Right atrium auricular region (tissue), 2 donors: ENCODE data around the gene TTC16. TPM values are rescaled to one million over a fixed set of nuclear protein-coding genes. Genes with fewer than 3 reads are reported as not detected.
A peak's percentile ranks its signal among the peaks of the same experiment; 100 is the strongest.

Experiments
- DNase-seq: peaks from one replicate; pipeline ENCODE4 v3.0.0-alpha.2; 2019; ENCODE audit warnings: low spot score
- H3K27ac ChIP-seq, 2 donors: fragments of 200-600 bp; sonication (generic); 1 replicate in 1 of 2; 2 replicates in 1 of 2; pipeline ENCODE4 v1.5.1; 2016 to 2019
- H3K27me3 ChIP-seq, 2 donors: fragments of 200-600 bp; sonication (generic); one replicate each; pipeline versions ENCODE4 v1.5.1 to v1.6.0; 2017 to 2019
- H3K36me3 ChIP-seq: fragments of 200-600 bp; sonication (generic); one replicate; pipeline ENCODE4 v1.5.1; 2016
- H3K4me1 ChIP-seq, 2 donors: fragments of 200-600 bp; sonication (generic); one replicate each; pipeline versions ENCODE4 v1.5.1 to v1.6.0; 2017 to 2019
- H3K4me3 ChIP-seq, 2 donors: fragments of 200-600 bp; sonication (generic); 1 replicate in 1 of 2; 2 replicates in 1 of 2; pipeline ENCODE4 v1.5.1; 2017 to 2019; ENCODE audit warnings: mild to moderate bottlenecking in 1 of 2, moderate library complexity in 1 of 2
- H3K9me3 ChIP-seq, 2 donors: fragments of 200-600 bp; sonication (generic); one replicate each; pipeline ENCODE4 v1.5.1; 2019
- CTCF ChIP-seq, 2 donors: fragments of 200-600 bp; sonication (generic); IDR thresholded peaks; one replicate each; pipeline ENCODE4 v1.5.1; 2019; ENCODE audit warnings: antibody characterized with exemption in 2 of 2
- total RNA-seq, 2 donors: library from RNA; depleted of rRNA; stranded (reverse); fragments of >200 nt; gene quantifications; one replicate each; pipeline ENCODE4 v1.1.0, GENCODE V29; 2016

Gene TTC16
- total RNA-seq, 2 donors from 2014 or later: 0.11 to 0.16 TPM

GRCh38 chr9:127734747-127735529, 19.1 kb downstream of the TTC16 start, which contains the start of gene TOR2A:
TOR2A (minus strand) TSS chr9:127735294; CDS start chr9:127735270, 24 bp downstream.
- Histone ChIP-seq H3K36me3 (peaks cover 12% of the 10 kb centered on the region), H3K9me3 (no peaks in the 10 kb centered on the region), H3K4me1 (peaks cover 0 to 17% of the 10 kb centered on the region in 2 donors), H3K27ac (peak within 1 kb of the TSS; percentile 95 to 97), H3K4me3 (peak within 1 kb of the TSS; percentile 64 to 87), H3K27me3 (no peaks in the 10 kb centered on the region)
- DNase-seq: peak; percentile 98
- TF ChIP-seq CTCF (IDR thresholded peaks at IDR 0.05): peak; percentile 82 to 91

- no peak for DNase-seq
- Histone ChIP-seq H3K36me3 (peaks cover 12% of the 10 kb centered on the region), H3K4me3 (peak overlapping the region in 1 of 2 donors; percentile 87), H3K27ac (peak overlapping the region; percentile 95 to 97), H3K27me3 (no peaks in the 10 kb centered on the region), H3K4me1 (peaks cover 0 to 23% of the 10 kb centered on the region in 2 donors), H3K9me3 (no peaks in the 10 kb centered on the region)
- TF ChIP-seq CTCF (IDR thresholded peaks at IDR 0.05): no peak
Observed at GRCh38 chr9:127735530-127736185, 19.8 kb downstream of the TTC16 start.

- no peak for DNase-seq
Observed at GRCh38 chr9:127738666-127739065, 22.8 kb downstream of the TTC16 start.

GRCh38 chr9:127739614-127740330, 23.9 kb downstream of the TTC16 start:
- no peak for TF ChIP-seq CTCF (IDR thresholded peaks at IDR 0.05)
- no peak for DNase-seq
- no peak overlapping the region for H3K4me3 ChIP-seq
- H3K36me3 ChIP-seq: no peaks in the 10 kb centered on the region
- peaks cover 0 to 14% of the 10 kb centered on the region in 2 donors for H3K4me1 ChIP-seq
- H3K9me3 ChIP-seq: no peaks in the 10 kb centered on the region
- peak overlapping the region; percentile 60 to 81 for H3K27ac ChIP-seq
- H3K27me3 ChIP-seq: no peaks in the 10 kb centered on the region

More at GRCh38 chr9:127738666-127739065, 22.8 kb downstream of the TTC16 start:
- H3K27ac ChIP-seq: no peak overlapping the region
- TF ChIP-seq CTCF (IDR thresholded peaks at IDR 0.05): no peak
- no peaks in the 10 kb centered on the region for H3K36me3 ChIP-seq
- no peaks in the 10 kb centered on the region for H3K27me3 ChIP-seq
- H3K4me3 ChIP-seq: no peak overlapping the region
- H3K9me3 ChIP-seq: no peaks in the 10 kb centered on the region
- peaks cover 0 to 23% of the 10 kb centered on the region in 2 donors for H3K4me1 ChIP-seq

- no peak for TF ChIP-seq CTCF (IDR thresholded peaks at IDR 0.05)
- no peaks in the 10 kb centered on the region for H3K36me3 ChIP-seq
- H3K4me1 ChIP-seq: peaks cover 0 to 8% of the 10 kb centered on the region in 2 donors
- H3K9me3 ChIP-seq: no peaks in the 10 kb centered on the region
- peak overlapping the region in 1 of 2 donors; percentile 81 for H3K27ac ChIP-seq
- peak overlapping the region; percentile 34 to 43 for H3K4me3 ChIP-seq
- H3K27me3 ChIP-seq: no peaks in the 10 kb centered on the region
- no peak for DNase-seq
Observed at GRCh38 chr9:127741831-127742434, 26.1 kb downstream of the TTC16 start.
